Tibial nerve (tissue), 3 donors: ENCODE data around the gene OR13H1.

Experiments used
- EP300 ChIP-seq, 2 donors: sonication (generic); formaldehyde crosslinking; IDR thresholded peaks; one replicate each; pipeline ENCODE4 v1.6.1; 2017; ENCODE audit warnings: antibody characterized with exemption in 2 of 2, mild to moderate bottlenecking in 1 of 2
- POLR2A ChIP-seq, 2 donors: fragments of 450-650 bp; IDR thresholded peaks; one replicate each; pipeline ENCODE4 v1.6.1; 2017; ENCODE audit warnings: antibody characterized with exemption in 2 of 2, mild to moderate bottlenecking in 2 of 2, moderate library complexity in 2 of 2

DNA sequence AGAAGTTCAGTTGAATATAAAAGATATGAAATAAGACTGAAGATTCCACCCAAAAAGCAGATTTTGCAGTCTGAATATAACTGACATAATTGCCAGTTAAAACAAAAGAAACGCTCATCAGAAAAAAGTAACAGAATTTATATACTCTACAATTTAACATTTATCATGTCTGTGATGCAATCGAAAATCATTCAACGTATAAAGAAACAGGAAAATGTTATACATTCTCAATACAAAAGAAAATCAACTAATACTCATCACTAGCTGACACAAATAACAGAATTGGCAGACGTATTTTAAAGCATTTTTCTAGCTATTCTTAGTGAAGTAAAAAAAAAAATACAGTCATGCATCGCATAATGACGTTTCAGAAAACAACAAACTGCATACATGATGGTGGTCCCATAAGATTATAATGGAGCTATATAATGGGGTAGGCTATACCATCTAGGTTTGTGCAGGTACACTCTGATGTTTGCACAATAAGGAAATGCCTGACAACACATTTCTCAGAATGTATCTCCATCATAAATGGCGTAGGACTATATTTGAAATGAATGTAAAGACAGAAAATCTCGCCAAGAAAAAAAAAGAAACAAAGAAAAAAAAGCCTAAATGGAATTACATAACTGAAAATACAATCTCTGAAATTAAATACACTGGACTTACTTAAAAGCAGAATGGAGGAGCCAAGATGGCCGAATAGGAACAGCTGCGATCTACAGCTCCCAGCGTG lies 34.3 kb downstream of the OR13H1 start:
- TF ChIP-seq EP300 (IDR thresholded peaks at IDR 0.05) (no peak), POLR2A (IDR thresholded peaks at IDR 0.05) (no peak)
